ENCODE measurements around the gene GALK1.

The GALK1 gene

GRCh38 chr17:75751676-75752404, 13.2 kb downstream of the GALK1 start:
- no peak for DNase-seq (ENCODE audit: low read depth in 2 of 3, low spot score in 2 of 3)

DNA sequence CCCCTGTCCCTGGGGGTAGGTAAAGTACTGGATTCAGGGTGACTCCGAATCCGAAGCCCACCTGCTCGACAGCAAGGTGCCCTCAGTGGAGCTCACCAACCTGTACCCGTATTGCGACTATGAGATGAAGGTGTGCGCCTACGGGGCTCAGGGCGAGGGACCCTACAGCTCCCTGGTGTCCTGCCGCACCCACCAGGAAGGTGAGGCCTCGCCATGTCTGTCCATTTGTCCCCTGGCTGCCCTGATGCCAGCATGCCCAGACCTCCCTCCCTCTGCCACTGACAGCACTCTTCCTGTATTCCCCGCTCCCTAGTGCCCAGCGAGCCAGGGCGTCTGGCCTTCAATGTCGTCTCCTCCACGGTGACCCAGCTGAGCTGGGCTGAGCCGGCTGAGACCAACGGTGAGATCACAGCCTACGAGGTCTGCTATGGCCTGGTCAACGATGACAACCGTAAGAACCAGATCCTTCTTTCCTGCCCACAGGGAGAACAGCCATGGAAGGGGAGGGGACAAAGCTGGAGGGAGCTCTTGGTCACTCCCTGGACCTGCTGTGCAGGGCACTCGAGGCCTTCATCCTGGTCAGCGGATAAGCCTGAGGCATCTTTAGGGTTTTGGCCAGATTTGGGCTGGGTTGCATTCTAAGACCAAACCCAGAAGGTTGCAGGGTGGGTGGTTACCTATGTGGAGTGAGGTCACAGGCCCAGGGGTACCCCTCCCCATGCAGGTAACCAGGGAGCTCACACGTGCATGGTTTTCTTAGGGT, 14.2 kb downstream of the GALK1 start:
- no peak for DNase-seq (ENCODE audit: low read depth in 2 of 3, low spot score in 2 of 3)

GRCh38 chr17:75749545-75750389, 15.2 kb downstream of the GALK1 start:
- peak; percentile 59 to 98 (median 98) for DNase-seq (ENCODE audit: low read depth in 2 of 3, low spot score in 2 of 3)

DNA sequence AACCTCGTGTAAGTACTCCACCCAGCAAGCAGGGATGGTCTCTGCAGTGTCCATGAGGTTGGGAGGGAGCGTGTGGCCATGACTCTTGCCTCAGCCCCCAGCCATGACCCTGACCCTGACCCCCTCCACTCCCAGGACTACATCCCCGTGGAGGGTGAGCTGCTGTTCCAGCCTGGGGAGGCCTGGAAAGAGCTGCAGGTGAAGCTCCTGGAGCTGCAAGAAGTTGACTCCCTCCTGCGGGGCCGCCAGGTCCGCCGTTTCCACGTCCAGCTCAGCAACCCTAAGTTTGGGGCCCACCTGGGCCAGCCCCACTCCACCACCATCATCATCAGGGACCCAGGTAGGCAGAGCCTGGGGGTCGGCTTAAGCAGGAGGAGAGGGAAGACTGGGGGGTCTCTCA, 16.3 kb downstream of the GALK1 start:
- no peak for DNase-seq (ENCODE audit: low read depth in 2 of 3, low spot score in 2 of 3)

GRCh38 chr17:75743625-75744206, 21.3 kb downstream of the GALK1 start:
- DNase-seq (ENCODE audit: low read depth in 2 of 3, low spot score in 2 of 3), result no peak

GRCh38 chr17:75742337-75742736, 22.7 kb downstream of the GALK1 start:
- DNase-seq (ENCODE audit: low read depth in 2 of 3, low spot score in 2 of 3), result no peak

GRCh38 chr17:75740631-75741077, 24.3 kb downstream of the GALK1 start:
- no peak for DNase-seq (ENCODE audit: low read depth in 2 of 3, low spot score in 2 of 3)

DNA sequence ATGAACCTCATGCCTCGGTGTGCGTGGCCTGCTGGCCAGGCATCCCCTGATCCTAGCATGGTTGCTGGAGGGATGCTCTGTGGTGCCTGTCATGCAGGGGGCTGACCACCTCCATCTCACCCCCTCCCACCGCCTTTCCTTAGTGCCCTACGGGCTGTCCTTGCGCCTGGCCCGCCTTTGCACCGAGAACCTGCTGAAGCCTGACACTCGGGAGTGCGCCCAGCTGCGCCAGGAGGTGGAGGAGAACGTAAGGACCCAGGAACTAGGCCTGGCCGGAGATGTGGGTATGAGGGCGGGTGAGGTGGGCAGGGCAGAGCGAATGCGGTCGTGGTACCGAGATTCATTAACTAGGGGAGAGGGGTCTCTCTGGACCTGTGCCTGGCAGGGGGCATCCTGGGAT, 24.8 kb downstream of the GALK1 start:
- DNase-seq (ENCODE audit: low read depth in 2 of 3, low spot score in 2 of 3), result no peak

- DNase-seq (ENCODE audit: low read depth in 2 of 3, low spot score in 2 of 3), result no peak
These were observed 25.2 kb downstream of the GALK1 start for GRCh38 chr17:75739801-75740200.

GRCh38 chr17:75739174-75739573, 25.8 kb downstream of the GALK1 start:
- no peak for DNase-seq (ENCODE audit: low read depth in 2 of 3, low spot score in 2 of 3)

DNA sequence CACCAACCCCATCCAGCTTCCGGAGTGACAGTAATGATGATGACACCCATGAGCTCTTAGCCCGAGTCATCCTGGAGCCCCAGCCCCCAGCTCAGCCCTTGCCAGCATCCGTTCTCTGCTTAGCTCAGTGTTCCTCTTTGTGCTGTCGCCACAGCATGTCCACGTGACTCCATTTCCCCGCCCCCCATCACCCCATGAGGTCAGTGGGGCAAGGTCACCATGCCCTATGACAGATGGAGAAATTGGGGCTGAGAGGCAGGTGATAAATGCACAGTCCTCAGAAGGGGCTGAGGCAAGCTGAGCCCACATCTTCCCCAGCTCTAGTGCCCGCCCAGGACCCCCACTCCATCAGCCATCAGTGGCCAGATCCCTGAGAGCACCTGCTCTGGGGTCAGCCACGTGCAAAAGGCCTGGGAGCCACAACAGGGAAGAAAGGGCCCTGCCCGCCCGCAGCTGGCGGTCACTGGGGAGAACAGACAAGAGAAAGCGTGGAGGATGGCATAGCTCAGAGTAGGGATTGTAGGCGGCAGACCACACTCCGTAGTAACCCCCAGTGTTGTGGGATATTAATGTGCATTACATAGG, 26.7 kb downstream of the GALK1 start:
- no peak for DNase-seq (ENCODE audit: low read depth in 2 of 3, low spot score in 2 of 3)

- no peak for DNase-seq (ENCODE audit: low read depth in 2 of 3, low spot score in 2 of 3)
These were observed 27.6 kb downstream of the GALK1 start for GRCh38 chr17:75737133-75737962.

- no peak for DNase-seq (ENCODE audit: low read depth in 2 of 3, low spot score in 2 of 3)
These were observed 28.7 kb downstream of the GALK1 start for GRCh38 chr17:75736173-75736835.

- DNase-seq (ENCODE audit: low read depth in 2 of 3, low spot score in 2 of 3), result no peak
These were observed 30.2 kb downstream of the GALK1 start for GRCh38 chr17:75734674-75735294.

DNA sequence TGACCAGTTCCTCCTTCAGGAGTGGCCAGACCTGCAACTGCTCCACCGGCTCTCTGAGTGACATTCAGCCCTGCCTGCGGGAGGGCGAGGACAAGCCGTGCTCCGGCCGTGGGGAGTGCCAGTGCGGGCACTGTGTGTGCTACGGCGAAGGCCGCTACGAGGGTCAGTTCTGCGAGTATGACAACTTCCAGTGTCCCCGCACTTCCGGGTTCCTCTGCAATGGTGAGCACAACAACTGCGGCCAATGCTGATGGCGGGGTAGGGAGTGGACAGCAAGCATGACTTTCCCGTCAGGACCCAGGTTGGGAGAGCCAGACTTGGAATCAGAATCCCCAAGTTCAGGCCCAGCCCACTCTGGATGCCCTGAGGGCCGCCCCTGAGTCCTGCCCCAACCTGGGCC, 31.5 kb downstream of the GALK1 start:
- no peak for DNase-seq (ENCODE audit: low read depth in 2 of 3, low spot score in 2 of 3)

- no peak for DNase-seq (ENCODE audit: low read depth in 2 of 3, low spot score in 2 of 3)
These were observed 33.1 kb downstream of the GALK1 start for GRCh38 chr17:75731716-75732498.

DNA sequence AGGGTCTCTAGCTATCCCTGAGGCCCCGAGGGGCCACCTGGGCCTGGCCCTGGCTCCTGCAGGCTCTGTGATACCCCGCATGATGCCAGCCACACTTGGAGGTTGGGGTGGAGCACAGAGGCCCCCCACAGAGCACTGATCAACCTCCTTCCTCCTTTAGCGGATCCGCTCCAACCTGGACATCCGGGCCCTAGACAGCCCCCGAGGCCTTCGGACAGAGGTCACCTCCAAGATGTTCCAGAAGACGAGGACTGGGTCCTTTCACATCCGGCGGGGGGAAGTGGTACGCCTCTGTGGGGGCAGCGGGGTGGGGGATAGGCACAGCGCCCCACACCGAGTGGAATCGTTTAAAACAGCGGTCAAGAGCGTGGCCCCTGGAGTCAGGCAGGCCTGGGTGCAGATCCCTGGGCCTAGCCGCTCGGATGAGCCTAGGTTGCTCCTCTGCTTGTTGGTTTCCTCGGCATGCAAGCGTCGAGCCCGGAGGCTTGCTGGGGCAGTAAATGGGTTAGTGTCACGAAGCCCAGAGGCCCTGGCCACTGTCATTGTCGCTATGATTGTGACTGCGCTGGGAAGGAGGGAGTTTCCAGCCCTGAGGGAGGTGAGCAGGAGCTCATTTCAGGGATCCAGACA, 33.8 kb downstream of the GALK1 start:
- no peak for DNase-seq (ENCODE audit: low read depth in 2 of 3, low spot score in 2 of 3)

DNA sequence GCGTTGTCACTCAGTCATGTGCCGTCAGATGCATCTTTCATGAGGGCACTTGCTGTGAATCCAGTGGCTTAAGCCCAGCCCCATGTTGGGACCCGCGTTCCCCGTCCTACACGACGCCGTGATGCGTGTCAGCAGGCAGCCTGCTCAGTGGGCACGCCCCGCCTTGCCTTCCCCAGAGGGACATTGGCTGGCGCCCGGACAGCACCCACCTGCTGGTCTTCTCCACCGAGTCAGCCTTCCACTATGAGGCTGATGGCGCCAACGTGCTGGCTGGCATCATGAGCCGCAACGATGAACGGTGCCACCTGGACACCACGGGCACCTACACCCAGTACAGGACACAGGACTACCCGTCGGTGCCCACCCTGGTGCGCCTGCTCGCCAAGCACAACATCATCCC, 34.9 kb downstream of the GALK1 start:
- DNase-seq (ENCODE audit: low read depth in 2 of 3, low spot score in 2 of 3), result no peak
